ENCODE results near the gene PRICKLE2. TPM values are rescaled to one million over a fixed set of nuclear protein-coding genes. Genes with fewer than 3 reads are reported as not detected.

PRICKLE2 gene
- total and polyA plus RNA-seq, 2 experiments from 2014 or later: 1.1 to 12.5 TPM

- no peaks in the 10 kb centered on the region for H3K9me3 Mint-ChIP-seq
- no peaks in the 10 kb centered on the region for H3K79me2 ChIP-seq (replicated peaks; ENCODE audit: insufficient read depth)
- no peak overlapping the region for H2AFZ ChIP-seq
- ATAC-seq: no peak
- H3K4me1 ChIP-seq (ENCODE audit: insufficient read depth): peaks cover 31% of the 10 kb centered on the region; the same call in 1 of the 2 replicates
- H3K36me3 ChIP-seq (ENCODE audit: insufficient read depth): no peaks in the 10 kb centered on the region
- H3K4me2 ChIP-seq: no peak overlapping the region
- H4K20me1 ChIP-seq (replicated peaks; ENCODE audit: insufficient read depth): no peaks in the 10 kb centered on the region
- H3K36me3 Mint-ChIP-seq (ENCODE audit: low read depth): no peaks in the 10 kb centered on the region
- peaks cover 4% of the 10 kb centered on the region for H3K27me3 Mint-ChIP-seq (ENCODE audit: insufficient read depth, low read depth, poor library complexity)
- H3K4me3 Mint-ChIP-seq: no peak overlapping the region
- H3K27me3 ChIP-seq (ENCODE audit: insufficient read depth): no peaks in the 10 kb centered on the region
- H3K27ac ChIP-seq (ENCODE audit: low read depth): no peak overlapping the region
- H3F3A ChIP-seq (replicated peaks; ENCODE audit: low read depth): no peaks in the 10 kb centered on the region
- no peaks in the 10 kb centered on the region for H3K9me2 ChIP-seq (ENCODE audit: insufficient read depth)
- H3K4me3 ChIP-seq: no peak overlapping the region
- no peak overlapping the region for H3K27ac Mint-ChIP-seq
- H3K4me1 Mint-ChIP-seq: peaks cover 31% of the 10 kb centered on the region
- TF ChIP-seq POLR2AphosphoS5 (IDR thresholded peaks at IDR 0.05; ENCODE audit: low read depth) (no peak), NANOG (IDR thresholded peaks at IDR 0.05; ENCODE audit: borderline replicate concordance) (no peak), EZH2 (IDR thresholded peaks at IDR 0.05; ENCODE audit: low read depth, unreplicated experiment) (no peak), STAT1 (IDR thresholded peaks at IDR 0.05; ENCODE audit: unreplicated experiment) (no peak), ZNF114 (CRISPR knock-in tag; IDR thresholded peaks at IDR 0.05) (no peak), EZH2phosphoT487 (IDR thresholded peaks at IDR 0.05; ENCODE audit: unreplicated experiment) (no peak), ZNF331 (CRISPR knock-in tag; IDR thresholded peaks at IDR 0.05; ENCODE audit: low read depth) (no peak), CTCF (conservative IDR thresholded peaks at IDR 0.05; ENCODE audit: low read depth in 2 of 2) (no peak), ETS1 (IDR thresholded peaks at IDR 0.05) (no peak), CREB1 (CRISPR knock-in tag; IDR thresholded peaks at IDR 0.05; ENCODE audit: low read depth) (no peak), REST (IDR thresholded peaks at IDR 0.05; ENCODE audit: unreplicated experiment) (no peak), ZNF462 (CRISPR knock-in tag; IDR thresholded peaks at IDR 0.05) (no peak), JUNB (IDR thresholded peaks at IDR 0.05; ENCODE audit: unreplicated experiment) (no peak)
- DNase-seq (ENCODE audit: low spot score): no peak
Measured at GRCh38 chr3:64104691-64105111, 120.6 kb downstream of the PRICKLE2 start.

Data from GM23338 (cell line).